GM19468 (cell line): ENCODE data around the gene DET1.
"Not testable (repeated sequence)": the region's sequence is repeated elsewhere in the genome, so short reads cannot be mapped to it uniquely, and the experiment has no call there.

Experiments used
- ATAC-seq: cut with Tn5 transposase; IDR thresholded peaks from one replicate; pipeline ENCODE4 v1.9.1; 2021; ENCODE audit warnings: mild to moderate bottlenecking, moderate library complexity, moderate number of reproducible peaks; ENCODE audit not compliant: unreplicated experiment; ENCODE audit errors: extremely low read depth

The DET1 gene

DNA sequence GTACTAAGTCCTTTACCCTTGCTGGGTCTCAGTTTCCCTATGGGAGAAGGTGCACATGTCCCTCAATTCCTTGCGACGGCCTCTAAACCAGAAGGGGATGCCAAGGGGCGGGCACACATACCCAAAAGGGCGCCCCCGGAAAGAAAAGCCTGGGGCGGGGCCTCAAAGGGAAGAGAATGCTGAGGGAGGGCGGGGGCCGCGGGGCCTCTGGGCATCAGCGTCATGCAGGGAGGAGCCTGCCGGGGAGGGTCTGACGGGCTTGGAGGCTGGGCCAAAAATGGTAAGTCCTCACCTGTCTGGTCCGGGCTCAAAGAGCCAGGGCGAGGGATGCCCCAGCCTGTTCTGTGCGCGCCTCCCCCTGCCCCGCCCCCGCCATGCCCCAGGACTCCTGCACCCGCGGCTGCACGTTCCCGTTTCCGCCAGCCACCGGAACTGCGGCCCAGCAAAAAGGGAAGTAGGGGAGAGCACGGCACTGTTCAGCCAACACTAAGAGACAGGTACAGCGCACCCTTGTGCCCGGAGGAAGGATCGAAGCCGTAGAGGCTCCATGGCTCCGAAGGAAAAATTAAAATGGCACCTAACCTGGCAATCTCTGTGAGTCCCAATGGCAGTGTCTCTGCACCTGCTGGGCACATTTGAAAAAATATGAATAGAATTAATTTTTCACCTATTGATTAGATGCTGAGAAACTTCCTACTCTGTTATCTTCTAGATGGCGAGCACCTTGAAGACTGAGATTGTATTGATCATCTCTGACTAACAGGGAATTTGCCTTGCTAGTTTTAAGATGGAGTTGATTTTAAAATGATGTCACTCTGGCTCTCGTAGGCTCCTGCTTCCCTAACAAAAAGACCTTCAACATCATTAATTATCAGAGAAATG lies at the start of gene DET1:
Gene DET1 (minus strand): TSS at position 434 of the 882 bp plus-strand sequence. CDS start 14,976 bp downstream, outside the sequence.
- ATAC-seq: peak; percentile 90

DNA sequence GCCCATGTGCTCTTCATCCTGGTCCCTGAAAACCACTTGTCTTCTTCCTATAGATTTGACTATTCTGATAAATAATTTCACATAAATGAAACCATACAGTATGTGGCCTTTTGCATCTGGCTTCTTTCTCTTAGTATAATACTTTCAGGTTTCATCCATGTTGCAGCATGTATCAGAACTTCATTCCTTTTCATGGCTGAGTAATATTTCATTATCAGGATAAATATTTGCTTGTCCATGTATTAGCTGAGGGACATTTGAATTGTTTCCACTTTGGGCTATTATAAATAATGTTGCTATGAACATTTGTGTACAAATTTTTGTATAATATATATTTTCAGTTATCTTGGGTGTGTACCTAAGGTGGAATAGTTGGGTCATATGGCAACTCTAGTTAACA lies 44.9 kb upstream of the DET1 start:
- ATAC-seq: no peak

GRCh38 chr15:88590759-88591158 lies 44.3 kb upstream of the DET1 start:
- no peak for ATAC-seq

DNA sequence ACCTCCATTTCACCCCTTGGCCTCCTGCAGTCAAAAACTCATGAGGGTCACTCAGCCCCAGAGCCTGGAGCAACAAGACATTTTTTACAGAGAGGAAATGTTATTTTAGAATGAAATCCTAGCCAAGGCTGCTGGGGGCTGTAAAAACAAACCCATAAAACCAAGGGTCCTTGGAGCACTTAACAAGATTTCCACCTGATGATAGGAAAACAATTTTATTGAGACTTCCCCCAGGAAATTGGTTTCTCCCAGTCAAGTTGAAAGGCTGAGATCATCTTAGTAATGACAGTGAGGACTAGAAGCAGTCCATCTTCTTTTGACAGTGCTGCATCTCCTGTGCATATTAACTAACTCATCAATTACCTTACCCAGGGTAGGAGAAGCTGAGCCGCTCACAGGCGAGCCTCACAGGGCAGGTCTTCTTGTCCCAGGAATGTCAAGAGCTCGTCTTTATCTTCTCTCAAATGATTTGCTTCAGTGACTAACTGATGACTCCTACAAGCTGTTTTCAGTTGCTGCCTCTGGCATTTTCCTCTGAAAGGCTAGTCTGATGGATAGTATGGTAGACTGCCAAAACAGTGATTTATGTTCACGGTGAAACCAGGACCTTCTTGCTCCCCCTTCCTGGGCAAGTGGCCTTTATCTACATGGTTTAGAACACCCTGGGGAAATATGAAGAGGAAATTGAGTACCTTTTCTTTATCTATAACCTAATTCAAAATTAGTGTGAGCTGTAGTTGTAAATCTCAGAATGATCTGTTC lies 40.1 kb upstream of the DET1 start:
- no peak for ATAC-seq

GRCh38 chr15:88580532-88580931 lies 34.1 kb upstream of the DET1 start:
- ATAC-seq: no peak

DNA sequence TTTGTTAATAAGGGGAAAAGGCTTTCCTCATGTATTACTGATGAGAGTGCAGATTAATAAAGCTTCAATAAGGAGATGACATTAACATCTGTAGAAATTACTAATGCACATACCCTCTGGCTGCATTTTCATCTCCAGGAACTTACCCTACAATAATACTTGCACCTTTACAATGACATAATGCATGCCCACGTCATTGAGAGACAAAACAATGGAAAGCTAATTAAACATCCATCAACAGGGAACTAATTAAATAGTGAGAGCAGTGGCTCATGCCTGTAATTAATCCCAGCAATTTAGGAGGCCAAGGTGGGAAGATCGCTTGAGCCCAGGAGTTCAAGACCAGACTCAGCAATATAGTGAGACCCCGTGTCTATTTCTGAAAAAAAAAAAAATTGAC lies 32.8 kb upstream of the DET1 start:
- no peak for ATAC-seq

DNA sequence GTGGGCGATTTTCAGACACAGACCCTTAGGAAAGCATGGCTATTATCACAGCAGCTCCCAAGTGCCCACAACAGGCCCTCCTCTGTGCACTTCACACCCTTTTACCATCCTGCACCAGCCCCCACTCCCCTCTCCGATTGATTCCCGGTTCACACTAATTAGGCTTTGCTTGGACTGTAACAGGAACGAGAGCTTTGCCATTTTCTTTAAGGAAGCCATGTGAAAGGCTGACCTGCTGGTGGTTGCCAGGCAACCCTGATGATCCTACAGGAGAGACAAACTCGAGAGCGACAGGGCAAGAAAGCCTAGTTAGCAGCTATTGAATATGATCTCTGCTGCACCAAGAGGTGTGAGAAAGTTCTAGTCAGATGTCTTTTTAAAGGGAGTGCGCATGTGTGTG lies 28.2 kb upstream of the DET1 start:
- ATAC-seq: no peak

GRCh38 chr15:88574077-88574476 lies 27.6 kb upstream of the DET1 start:
- ATAC-seq: no peak

DNA sequence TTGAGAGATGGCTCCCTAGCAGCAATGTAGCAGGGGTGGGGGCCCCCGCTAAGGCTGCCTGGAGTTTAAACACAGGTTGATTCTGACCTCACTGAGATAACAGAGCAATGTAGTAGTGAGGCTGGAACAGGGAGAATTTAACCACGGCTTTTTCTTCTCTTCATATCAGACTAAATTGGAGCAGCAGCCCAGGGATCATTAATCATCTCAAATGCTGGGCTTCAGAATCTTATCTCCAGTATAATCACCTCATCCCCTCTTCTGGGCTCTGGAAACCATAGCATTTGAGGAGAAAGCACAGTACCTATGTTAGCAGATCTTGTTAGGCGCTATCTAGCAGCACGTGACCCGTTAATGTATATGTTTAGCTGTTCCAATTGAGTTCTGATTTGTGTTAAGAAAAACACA lies 25.4 kb upstream of the DET1 start:
- ATAC-seq: no peak

GRCh38 chr15:88571153-88571851 lies 24.8 kb upstream of the DET1 start:
- no peak for ATAC-seq

DNA sequence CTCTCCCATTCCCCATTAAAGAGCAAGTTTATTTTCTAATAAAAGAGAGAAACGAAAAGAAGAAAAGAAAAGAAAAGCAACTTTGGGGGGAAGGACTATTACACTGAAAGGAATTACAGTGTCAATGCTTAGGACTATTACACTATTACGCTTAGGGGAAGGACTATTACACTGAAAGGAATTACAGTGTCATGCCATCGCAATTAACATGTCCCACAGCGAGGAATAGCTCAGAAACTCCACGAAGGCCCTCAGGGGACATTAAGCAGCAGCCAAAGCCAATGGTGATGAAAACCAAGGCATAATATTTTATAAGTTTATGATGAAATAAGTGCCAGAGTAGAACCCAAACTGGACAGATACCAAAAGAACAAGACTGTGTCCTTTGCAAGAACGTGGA lies 22.1 kb upstream of the DET1 start:
- ATAC-seq: no peak

GRCh38 chr15:88564741-88565140 lies 18.3 kb upstream of the DET1 start:
- no peak for ATAC-seq

DNA sequence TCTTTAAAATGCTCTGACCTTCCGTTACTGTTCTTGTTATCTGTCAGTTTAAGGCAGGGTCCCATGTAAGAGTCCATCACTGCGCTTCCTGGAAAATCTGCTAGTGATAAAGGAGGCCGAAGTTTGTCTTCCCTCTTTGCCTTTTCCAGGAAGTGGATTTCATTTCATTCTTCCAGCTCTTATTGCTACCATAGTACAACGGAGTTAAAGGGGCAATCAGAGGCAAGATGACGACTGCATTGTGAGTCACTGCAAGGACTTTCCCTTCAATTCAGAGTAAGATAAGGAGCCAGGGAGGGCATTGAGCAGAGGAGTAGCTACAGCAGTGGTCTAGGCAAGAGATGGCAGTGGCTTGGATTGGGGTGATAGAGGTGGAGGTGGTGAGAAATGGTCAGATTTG lies 17.2 kb upstream of the DET1 start:
- ATAC-seq: no peak

GRCh38 chr15:88559565-88559964 lies 13.1 kb upstream of the DET1 start:
- not testable (repeated sequence) for ATAC-seq

- ATAC-seq: not testable (repeated sequence)
Measured at GRCh38 chr15:88558026-88558425, 11.5 kb upstream of the DET1 start.

GRCh38 chr15:88548009-88548408 lies 1.5 kb upstream of the DET1 start:
- ATAC-seq: not testable (repeated sequence)

DNA sequence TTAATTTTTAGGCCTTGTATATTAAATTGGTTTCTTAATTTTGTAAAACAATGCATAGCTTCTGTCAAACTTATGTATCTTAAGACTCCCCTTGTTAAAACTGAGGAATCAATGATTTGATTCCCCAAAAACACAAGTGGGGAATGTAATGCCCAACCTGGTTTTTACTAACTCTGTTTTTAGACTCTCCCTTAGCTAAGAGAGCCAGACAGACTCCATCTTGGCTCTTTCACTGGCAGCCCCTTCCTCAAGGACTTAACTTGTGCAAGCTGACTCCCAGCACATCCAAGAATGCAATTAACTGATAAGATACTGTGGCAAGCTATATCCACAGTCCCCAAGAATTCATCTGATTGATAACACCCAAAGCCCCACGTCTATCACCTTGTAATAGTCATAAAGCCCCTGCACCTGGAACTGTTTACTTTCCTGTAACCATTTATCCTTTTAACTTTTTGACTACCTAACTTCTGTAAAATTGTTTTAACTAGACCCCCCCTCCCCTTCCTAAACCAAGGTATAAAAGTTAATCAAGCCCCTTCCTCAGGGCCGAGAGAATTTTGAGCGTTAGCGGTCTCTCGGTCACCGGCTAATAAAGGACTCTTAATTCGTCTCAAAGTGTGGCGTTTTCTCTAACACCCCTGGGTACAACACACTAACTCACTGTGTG lies 768 bp downstream of the DET1 start:
- ATAC-seq: not testable (repeated sequence)

- no peak for ATAC-seq
Measured at GRCh38 chr15:88543065-88543776, 3.3 kb downstream of the DET1 start.

DNA sequence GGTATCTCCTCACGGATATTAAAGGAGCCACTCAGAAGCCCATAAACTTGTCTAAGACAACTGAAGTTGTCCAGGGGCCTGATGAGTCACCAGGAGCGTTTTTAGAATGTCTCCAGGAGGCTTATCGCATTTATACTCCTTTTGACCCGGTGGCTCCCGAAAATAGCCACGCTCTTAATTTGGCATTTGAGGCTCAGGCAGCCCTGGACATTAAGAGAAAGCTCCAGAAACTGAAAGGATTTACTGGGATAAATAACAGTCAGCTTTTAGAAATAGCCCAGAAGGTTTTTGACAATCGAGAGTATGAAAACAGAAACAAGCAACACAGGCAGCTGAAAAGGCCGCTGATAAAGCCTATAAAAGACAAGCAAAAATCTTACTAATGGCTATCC lies 4.1 kb downstream of the DET1 start:
- ATAC-seq: no peak
